ENCODE measurements around the gene STC2. TPM values are rescaled to one million over a fixed set of nuclear protein-coding genes. Genes with fewer than 3 reads are reported as not detected.

STC2 gene
- total and polyA plus RNA-seq, 10 donors, result 0.80 to 71.6 (median 16.8) TPM

- 83 to 89% (median 86%) methylated on average over 10 of the region's 10 CpGs for WGBS, 5 donors
- Histone ChIP-seq H3K27me3 (replicated peaks in 1 of 7) (peaks cover 0 to 32% (median 0%) of the 10 kb centered on the region in 7 donors), H3K9me3 (no peaks in the 10 kb centered on the region), H3K36me3 (no peaks in the 10 kb centered on the region), H3K4me3 (no peak overlapping the region), H3K4me1 (no peaks in the 10 kb centered on the region), H3K27ac (no peak overlapping the region)
- DNase-seq, result no peak
- TF ChIP-seq POLR2A (IDR thresholded peaks at IDR 0.05), result no peak
- TF ChIP-seq POLR2AphosphoS5 (IDR thresholded peaks at IDR 0.05), result no peak
- no peak for TF ChIP-seq CTCF (IDR thresholded peaks at IDR 0.05 in 8 of 11, conservative IDR thresholded peaks at IDR 0.05 in 3 of 11)
- intact Hi-C loops (cut with DNase I; ENCODE audit: low total_unique reads), result no loop called here
Observed at GRCh38 chr5:173338380-173339015, 10.3 kb upstream of the STC2 start.

GRCh38 chr5:173334808-173335207 is 6.6 kb upstream of the STC2 start:
- Histone ChIP-seq H3K9me3 (no peaks in the 10 kb centered on the region), H3K27me3 (replicated peaks in 1 of 7) (peaks cover 0 to 57% (median 20%) of the 10 kb centered on the region in 7 donors), H3K27ac (no peak overlapping the region), H3K4me3 (no peak overlapping the region), H3K4me1 (peaks cover 2 to 9% (median 3%) of the 10 kb centered on the region in 6 donors), H3K36me3 (no peaks in the 10 kb centered on the region)
- WGBS, 5 donors, result 67 to 91% (median 78%) methylated on average over 2 of the region's 2 CpGs
- no peak for DNase-seq
- TF ChIP-seq POLR2AphosphoS5 (IDR thresholded peaks at IDR 0.05), result no peak
- TF ChIP-seq POLR2A (IDR thresholded peaks at IDR 0.05), result no peak
- TF ChIP-seq CTCF (IDR thresholded peaks at IDR 0.05 in 8 of 11, conservative IDR thresholded peaks at IDR 0.05 in 3 of 11), result no peak
- intact Hi-C loops (cut with DNase I; ENCODE audit: low total_unique reads), result no loop called here

- 84 to 92% (median 85%) methylated on average over 4 of the region's 4 CpGs for WGBS, 5 donors
- DNase-seq, result no peak
- Histone ChIP-seq H3K36me3 (no peaks in the 10 kb centered on the region), H3K27me3 (replicated peaks in 1 of 7) (peaks cover 0 to 61% (median 27%) of the 10 kb centered on the region in 7 donors), H3K9me3 (no peaks in the 10 kb centered on the region), H3K4me1 (peaks cover 4 to 16% (median 11%) of the 10 kb centered on the region in 6 donors), H3K27ac (no peak overlapping the region), H3K4me3 (no peak overlapping the region)
- intact Hi-C loops (cut with DNase I; ENCODE audit: low total_unique reads), result no loop called here
- TF ChIP-seq POLR2AphosphoS5 (IDR thresholded peaks at IDR 0.05) (no peak), CTCF (IDR thresholded peaks at IDR 0.05 in 8 of 11, conservative IDR thresholded peaks at IDR 0.05 in 3 of 11) (no peak), POLR2A (IDR thresholded peaks at IDR 0.05) (no peak)
Observed at GRCh38 chr5:173333925-173334661, 5.9 kb upstream of the STC2 start.

- WGBS, 5 donors, result 33 to 39% (median 37%) methylated on average over 16 of the region's 16 CpGs
- peaks cover 0 to 82% (median 48%) of the 10 kb centered on the region in 7 donors for H3K27me3 ChIP-seq (replicated peaks in 1 of 7)
- H3K27ac ChIP-seq, result no peak overlapping the region
- H3K36me3 ChIP-seq, result no peaks in the 10 kb centered on the region
- peak in 1 of 3 donors; percentile 52 for TF ChIP-seq POLR2AphosphoS5 (IDR thresholded peaks at IDR 0.05)
- TF ChIP-seq POLR2A (IDR thresholded peaks at IDR 0.05), result no peak
- peak; percentile 41 to 82 (median 73) for TF ChIP-seq CTCF (IDR thresholded peaks at IDR 0.05 in 8 of 11, conservative IDR thresholded peaks at IDR 0.05 in 3 of 11)
- intact Hi-C loops (cut with DNase I; ENCODE audit: low total_unique reads), result no loop called here
- H3K4me3 ChIP-seq, result no peak overlapping the region
- H3K9me3 ChIP-seq, result no peaks in the 10 kb centered on the region
- DNase-seq, result peak; percentile 87
- H3K4me1 ChIP-seq, result peaks cover 9 to 37% (median 31%) of the 10 kb centered on the region in 6 donors
Observed at GRCh38 chr5:173331956-173332479, 3.8 kb upstream of the STC2 start.
